ENCODE results near the gene POU3F1.

GRCh38 chr1:38050397-38051078 is 3.9 kb upstream of the POU3F1 start:
- TF ChIP-seq CTCF (conservative IDR thresholded peaks at IDR 0.05) (no peak), ZFX (IDR thresholded peaks at IDR 0.05) (no peak)

Measured in C4-2B (cell line).